ENCODE data around the gene TPRN.

TPRN gene

GRCh38 chr9:137170486-137171148 is 29.9 kb downstream of the TPRN start:
- DNase-seq, result no peak

GRCh38 chr9:137169896-137170358 is 30.6 kb downstream of the TPRN start, which contains the start of gene LRRC26:
TSS of gene LRRC26 (minus strand) at chr9:137170051. CDS start at chr9:137169943, 108 bp downstream.
- no peak for DNase-seq

GRCh38 chr9:137168904-137169856 is 31.4 kb downstream of the TPRN start:
- peak; percentile 82 for DNase-seq

- no peak for DNase-seq
These were observed 32.0 kb downstream of the TPRN start for GRCh38 chr9:137168573-137168903.

GRCh38 chr9:137167747-137168572 is 32.6 kb downstream of the TPRN start:
- DNase-seq, result no peak

- DNase-seq, result no peak
These were observed 33.2 kb downstream of the TPRN start for GRCh38 chr9:137167277-137167746.

GRCh38 chr9:137166380-137167229 is 33.9 kb downstream of the TPRN start:
- no peak for DNase-seq

- no peak for DNase-seq
These were observed 35.2 kb downstream of the TPRN start for GRCh38 chr9:137165250-137165836.

- no peak for DNase-seq
These were observed 35.9 kb downstream of the TPRN start for GRCh38 chr9:137164370-137165249.

GRCh38 chr9:137163805-137164204 is 36.7 kb downstream of the TPRN start:
- no peak for DNase-seq

- DNase-seq, result no peak
These were observed 37.2 kb downstream of the TPRN start for GRCh38 chr9:137163365-137163715.

GRCh38 chr9:137162505-137163364 is 37.8 kb downstream of the TPRN start:
- no peak for DNase-seq

GRCh38 chr9:137161558-137162486 is 38.7 kb downstream of the TPRN start:
- DNase-seq, result no peak

GRCh38 chr9:137160716-137161557 is 39.6 kb downstream of the TPRN start:
- DNase-seq, result no peak

GRCh38 chr9:137160054-137160425 is 40.5 kb downstream of the TPRN start:
- DNase-seq, result no peak

GRCh38 chr9:137159105-137160053 is 41.2 kb downstream of the TPRN start:
- DNase-seq, result no peak

All from NCI-H1092 (cell line).